Endometrial microvascular endothelial cells (primary cell): ENCODE results near the gene MMRN2. TPM values are rescaled to one million over a fixed set of nuclear protein-coding genes. Genes with fewer than 3 reads are reported as not detected.

Experiments used
- in situ Hi-C: cut with HindIII; loops from 2 replicates; pipeline ENCODE4 v1.10.0; 2017; ENCODE audit warnings: low sequenced_read_pairs, low pct_unique_long_range_greater_than_20kb; ENCODE audit errors: inconsistent ontology term
- total RNA-seq: library from RNA; depleted of rRNA; stranded (reverse); fragments of >200 nt; gene quantifications from one replicate; pipeline ENCODE4 v1.2.3, GENCODE V29; 2015; ENCODE audit errors: inconsistent ontology term

The MMRN2 gene
- total RNA-seq, 1 donor from 2014 or later: 159 TPM

DNA sequence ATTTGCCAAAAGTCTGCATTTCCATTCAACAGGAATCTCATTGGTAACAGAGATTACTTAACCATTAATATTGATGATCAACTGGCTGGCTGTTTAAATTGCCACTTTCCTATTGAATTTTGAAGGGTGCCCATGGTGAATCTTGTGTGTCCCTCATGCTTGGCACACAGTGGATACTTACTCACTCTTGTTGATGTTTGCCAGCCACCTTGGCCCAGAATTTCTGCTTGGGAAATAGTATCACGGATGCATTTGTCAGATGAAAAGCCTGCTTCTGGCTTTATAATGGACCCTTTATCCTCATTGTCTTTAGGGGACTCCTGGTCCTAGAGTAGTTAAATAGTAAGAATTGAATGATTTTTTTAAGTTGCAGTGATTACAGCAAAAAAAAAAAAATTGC lies 52.0 kb downstream of the MMRN2 start:
- in situ Hi-C loops: no loop called here

DNA sequence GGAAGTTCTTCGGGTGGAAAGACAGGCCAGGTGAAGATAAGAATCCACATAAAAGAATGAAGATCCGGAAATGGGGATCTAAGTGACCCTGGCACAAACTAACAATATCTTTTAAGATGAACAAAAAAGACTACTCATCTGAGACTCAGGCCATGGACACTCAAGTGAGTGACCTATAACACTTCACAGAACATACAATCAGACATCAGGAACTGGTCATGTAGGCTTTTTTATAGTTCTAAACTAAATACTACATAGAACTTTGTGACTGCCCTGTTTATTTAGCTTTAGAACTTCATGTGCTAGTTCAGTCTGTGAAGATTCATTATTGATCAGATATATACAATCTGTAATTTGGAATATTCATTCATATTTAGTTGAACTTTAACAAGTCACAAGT lies 52.8 kb downstream of the MMRN2 start:
- in situ Hi-C loops: no loop called here

DNA sequence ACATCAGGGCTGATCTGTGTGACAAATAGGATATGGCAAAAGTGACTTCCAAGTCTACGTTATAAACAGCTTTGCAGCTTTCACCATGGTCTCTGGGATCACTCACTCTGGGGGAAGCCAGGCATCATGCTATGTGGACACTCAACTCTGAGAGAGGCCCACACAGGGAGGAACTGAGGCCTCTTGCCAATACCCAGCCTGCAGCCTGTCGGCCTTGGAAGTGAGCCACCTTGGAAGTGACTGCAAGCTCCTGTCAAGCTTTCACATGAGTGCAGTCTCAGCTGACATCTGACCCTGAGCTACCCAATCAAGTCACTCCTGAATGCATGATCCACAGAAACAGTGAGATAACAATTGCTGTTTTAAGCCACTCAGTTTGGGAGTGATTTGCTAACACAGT lies 56.5 kb downstream of the MMRN2 start:
- in situ Hi-C loops: no loop called here

- in situ Hi-C loops: no loop called here
Observed at GRCh38 chr10:86899670-86900276, 57.6 kb downstream of the MMRN2 start.

- in situ Hi-C loops: no loop called here
Observed at GRCh38 chr10:86899132-86899531, 58.3 kb downstream of the MMRN2 start.

DNA sequence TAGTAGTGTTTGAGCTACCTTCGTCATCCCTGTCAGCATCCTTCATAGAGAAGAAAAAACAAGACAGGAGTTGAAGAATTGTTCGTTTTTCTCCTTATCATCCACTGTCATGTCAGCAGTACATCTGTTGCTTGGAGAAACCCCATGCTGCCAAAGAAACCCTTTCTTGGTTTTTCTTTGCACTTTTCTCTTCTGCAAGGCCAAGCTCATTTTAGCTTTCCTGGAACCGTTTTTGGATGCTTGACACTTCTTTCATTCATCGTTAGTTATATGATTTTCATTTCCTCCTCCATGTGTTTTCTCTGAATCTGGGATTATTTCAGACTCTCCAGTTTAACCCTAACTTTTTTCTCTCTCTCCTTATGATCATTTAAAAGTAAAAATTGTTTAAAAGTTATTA lies 58.9 kb downstream of the MMRN2 start:
- in situ Hi-C loops: no loop called here

- in situ Hi-C loops: no loop called here
Observed at GRCh38 chr10:86889997-86890396, 67.4 kb downstream of the MMRN2 start.

DNA sequence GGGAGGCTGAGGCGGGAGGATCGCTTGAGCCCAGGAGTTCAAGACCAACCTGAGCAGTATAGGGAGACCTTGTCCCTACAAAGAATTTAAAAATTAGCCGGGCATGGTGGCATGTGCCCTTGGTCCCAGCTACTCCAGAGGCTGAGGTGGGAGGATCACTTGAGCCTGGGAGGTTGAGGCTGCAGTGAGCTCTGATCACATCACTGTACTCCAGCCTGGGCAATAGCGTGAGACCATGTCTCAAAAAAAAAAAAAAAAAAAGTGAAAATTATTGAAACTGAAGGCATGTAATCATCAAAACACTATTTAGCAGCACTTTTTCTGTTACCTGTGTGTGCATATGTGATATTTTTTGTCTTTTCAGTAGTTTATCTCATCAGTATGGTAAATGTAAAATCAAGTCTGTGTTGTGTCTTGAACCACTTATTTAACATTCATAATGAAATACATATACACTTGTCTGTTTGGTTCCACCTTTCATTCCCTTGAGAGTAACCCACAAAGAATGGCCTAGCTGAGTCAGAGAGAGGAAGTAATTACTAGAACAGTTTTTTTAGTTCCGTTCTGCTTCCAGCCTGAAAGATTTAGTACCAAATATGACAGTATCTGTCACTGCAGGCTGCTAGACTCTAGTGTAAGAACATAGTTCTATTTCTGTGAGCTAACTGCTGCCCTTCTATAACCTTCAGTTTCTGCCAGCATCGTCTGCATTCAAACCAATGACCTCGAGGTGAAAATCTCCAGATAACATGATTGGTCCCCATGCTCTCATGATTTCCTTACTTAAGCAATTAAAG lies 68.6 kb downstream of the MMRN2 start:
- in situ Hi-C loops: no loop called here

Other genes with a start within 250 kb of the MMRN2 start
- gene BMPR1A, start 201.0 kb downstream of the MMRN2 start, total RNA-seq: 0.28 TPM
- 87.7 TPM for gene SNCG, start 984 bp upstream of the MMRN2 start, total RNA-seq
- 31.2 TPM for gene ADIRF, start 10.9 kb upstream of the MMRN2 start, total RNA-seq
- not detected for gene FAM25A, start 62.7 kb upstream of the MMRN2 start, total RNA-seq
- 146 TPM for gene GLUD1, start 137.2 kb upstream of the MMRN2 start, total RNA-seq
- 21.6 TPM for gene SHLD2, start 137.6 kb upstream of the MMRN2 start, total RNA-seq